ENCODE data around the gene GTF2F2.

GRCh38 chr13:45303026-45303425 is 182.7 kb downstream of the GTF2F2 start:
- TF ChIP-seq CTCF (IDR thresholded peaks at IDR 0.05; ENCODE audit: low read length) (no peak), EZH2 (IDR thresholded peaks at IDR 0.05; ENCODE audit: borderline replicate concordance, low read length) (no peak)

Data from OCI-LY1 (cell line).